ENCODE measurements around the gene MTHFSD.

GRCh38 chr16:86499440-86499786 lies 55.6 kb downstream of the MTHFSD start:
- TF ChIP-seq CTCF (IDR thresholded peaks at IDR 0.05) (no peak), POLR2A (IDR thresholded peaks at IDR 0.05) (no peak)

Data from tibial nerve (tissue), 3 donors.